Endothelial cell of umbilical vein (primary cell): ENCODE data around the gene AQP10. TPM values are rescaled to one million over a fixed set of nuclear protein-coding genes. Genes with fewer than 3 reads are reported as not detected.

ENCODE experiments used
- BruUV-seq: library from RNA; stranded (reverse); fragments of 400-500 nt; replicated peaks from 2 replicates; lab custom pipeline; 2021; lab: Mats Ljungman, UMichigan
- CTCF ChIA-PET: fragments of 300-600, 350-600 bp; sonication (Branson Sonifier 250); formaldehyde crosslinking; loops from one replicate; lab custom pipeline; 2021; ENCODE audit warnings: antibody characterized with exemption, inconsistent platforms; lab: Charles Lee
- POLR2A ChIA-PET: fragments of 300-600, 350-600 bp; sonication (Branson Sonifier 250); formaldehyde crosslinking; loops from one replicate; lab custom pipeline; 2021; ENCODE audit warnings: antibody characterized with exemption, inconsistent platforms; lab: Charles Lee
- DNase-seq: peaks from one replicate; pipeline ENCODE4 v3.0.0-alpha.2; 2011; ENCODE audit warnings: low read depth, low spot score
- FAIRE-seq: peaks from 2 replicates; lab custom pipeline; 2011; peaks lifted over from hg19 to GRCh38; lab: Jason Lieb, UNC
- H2AFZ ChIP-seq: 2 replicates; pipeline ENCODE4 v1.6.0; 2012; ENCODE audit warnings: low read depth, low read length, control low read depth, inconsistent platforms
- H3K27ac ChIP-seq: 2 replicates; pipeline ENCODE4 v1.5.1; 2011; ENCODE audit warnings: low read depth, mild to moderate bottlenecking, control low read depth, low read length, moderate library complexity; ENCODE audit not compliant: insufficient read depth
- H3K27me3 ChIP-seq, 2 experiments: 2 replicates each; pipeline versions ENCODE4 v1.6.0 to v1.6.1; 2011; ENCODE audit warnings: low read length in 2 of 2, mixed read lengths in 1 of 2; ENCODE audit not compliant: control insufficient read depth in 2 of 2, insufficient read depth in 2 of 2
- H3K36me3 ChIP-seq, 2 experiments: 2 replicates in 1 of 2; 3 replicates in 1 of 2; pipeline ENCODE4 v1.5.1; 2011; ENCODE audit warnings: low read length in 2 of 2, mild to moderate bottlenecking in 1 of 2, moderate library complexity in 1 of 2; ENCODE audit not compliant: control insufficient read depth in 2 of 2, insufficient read depth in 2 of 2; ENCODE audit errors: extremely low read depth in 1 of 2
- H3K4me1 ChIP-seq: 3 replicates; pipeline ENCODE4 v1.5.1; 2011; ENCODE audit warnings: mild to moderate bottlenecking, low read length; ENCODE audit not compliant: control insufficient read depth, insufficient read depth; ENCODE audit errors: extremely low read depth
- H3K4me2 ChIP-seq: 2 replicates; pipeline ENCODE4 v1.6.1; 2011; ENCODE audit warnings: low read length, control low read depth, mixed read lengths; ENCODE audit not compliant: insufficient read depth
- H3K4me3 ChIP-seq, 3 experiments: fragments of 200-600 bp in 1 of 3; sonication (generic), shearing (Covaris generic) in 1 of 3; replicated peaks in 1 of 3; 2 replicates each; pipeline ENCODE4 v1.5.1; 2011 to 2016; ENCODE audit warnings: control low read depth in 3 of 3, low read length in 3 of 3, mild to moderate bottlenecking in 2 of 3, inconsistent platforms in 1 of 3, low read depth in 1 of 3, moderate library complexity in 1 of 3; ENCODE audit not compliant: insufficient read depth in 1 of 3
- H3K79me2 ChIP-seq: 2 replicates; pipeline ENCODE4 v1.6.0; 2012; ENCODE audit warnings: low read length, inconsistent platforms; ENCODE audit not compliant: control insufficient read depth, insufficient read depth
- H3K9ac ChIP-seq: replicated peaks from 2 replicates; pipeline ENCODE3; 2011; ENCODE audit warnings: low read length, control low read depth; ENCODE audit not compliant: insufficient read depth; ENCODE audit errors: extremely low read depth
- H3K9me1 ChIP-seq: replicated peaks from 3 replicates; pipeline ENCODE4 v1.6.0; 2011; ENCODE audit warnings: mild to moderate bottlenecking, low read length; ENCODE audit not compliant: control insufficient read depth, insufficient read depth; ENCODE audit errors: extremely low read depth
- H3K9me3 ChIP-seq: replicated peaks from 2 replicates; pipeline ENCODE4 v1.5.1; 2012; ENCODE audit warnings: low read length, inconsistent platforms; ENCODE audit not compliant: control insufficient read depth, insufficient read depth
- H4K20me1 ChIP-seq: replicated peaks from 2 replicates; pipeline ENCODE3; 2011; ENCODE audit warnings: mild to moderate bottlenecking, low read length; ENCODE audit not compliant: control insufficient read depth, insufficient read depth; ENCODE audit errors: extremely low read depth
- EZH2 ChIP-seq: IDR thresholded peaks from 2 replicates; pipeline ENCODE4 v1.6.1; 2012; ENCODE audit warnings: borderline replicate concordance, low read depth, mild to moderate bottlenecking, moderate library complexity, low read length, inconsistent platforms; ENCODE audit not compliant: severe bottlenecking
- FOS ChIP-seq: IDR thresholded peaks from 2 replicates; pipeline ENCODE4 v1.6.1; 2011; ENCODE audit warnings: mild to moderate bottlenecking, low read length, moderate library complexity, borderline replicate concordance; ENCODE audit not compliant: insufficient read depth
- GATA2 ChIP-seq: IDR thresholded peaks from 2 replicates; pipeline ENCODE4 v1.7.0; 2011; ENCODE audit warnings: low read depth, mild to moderate bottlenecking, moderate library complexity, mixed read lengths, low read length; ENCODE audit not compliant: insufficient read length, insufficient read depth
- JUN ChIP-seq: IDR thresholded peaks from 2 replicates; pipeline ENCODE4 v1.6.1; 2011; ENCODE audit warnings: borderline replicate concordance, low read depth; ENCODE audit not compliant: insufficient read length, insufficient read depth
- MAX ChIP-seq: IDR thresholded peaks from 2 replicates; pipeline ENCODE4 v1.6.1; 2011; ENCODE audit not compliant: insufficient read depth, insufficient read length
- MYC ChIP-seq: IDR thresholded peaks from one replicate; pipeline ENCODE4 v1.6.1; 2011; ENCODE audit warnings: mild to moderate bottlenecking, low read depth, low read length
- POLR2A ChIP-seq: IDR thresholded peaks from 2 replicates; pipeline ENCODE4 v1.6.1; 2012; ENCODE audit warnings: low read depth, mild to moderate bottlenecking, control low read depth, low read length
- POLR2AphosphoS5 ChIP-seq: IDR thresholded peaks from 2 replicates; pipeline ENCODE4 v1.6.1; 2012; ENCODE audit warnings: low read depth, mild to moderate bottlenecking, control low read depth, low read length, moderate library complexity; ENCODE audit not compliant: insufficient read depth
- dilution Hi-C: fragments of 300-500 bp; cut with MboI; formaldehyde crosslinking; loops from one replicate; pipeline ENCODE4 v1.15.0; 2019; ENCODE audit warnings: low sequenced_read_pairs; ENCODE audit not compliant: extremely low pct_ligation_motif_present
- intact Hi-C: fragments of 100-400 bp; cut with micrococcal nuclease; formaldehyde crosslinking; loops from one replicate; pipeline ENCODE4 v1.10.0; 2022
- polyA plus RNA-seq, 4 experiments: library from polyadenylated mRNA; depleted of rRNA in 3 of 4; stranded (reverse) in 3 of 4; unstranded in 1 of 4; fragments of >200 nt; gene quantifications; 2 replicates each; pipeline versions ENCODE4 v1.2.1 to v1.2.3, GENCODE V29; 2011 to 2012; ENCODE audit warnings: missing spikeins in 1 of 4
- total RNA-seq: library from RNA; stranded (reverse); gene quantifications from 2 replicates; pipeline ENCODE4 v1.2.3, GENCODE V29; 2021
- TF ChIP-seq, protein P1 (sequence below), 2 donors: IDR thresholded peaks; 1 replicate in 1 of 2; 2 replicates in 1 of 2; pipeline ENCODE4 v1.5.1; 2011; ENCODE audit warnings: low read length in 2 of 2, mild to moderate bottlenecking in 2 of 2, moderate library complexity in 2 of 2, control low read depth in 1 of 2, inconsistent platforms in 1 of 2, low read depth in 1 of 2; ENCODE audit not compliant: insufficient read depth in 1 of 2; ENCODE audit errors: extremely low read depth in 1 of 2

AQP10 gene
- total and polyA plus RNA-seq, 2 donors (not counting 3 experiments of a cell fraction or from before 2014, with no cell fraction given) = not detected

GRCh38 chr1:154330669-154331068 is 9.8 kb downstream of the AQP10 start:
- CTCF ChIA-PET = interaction anchor here (1.4 kb wide), 1 partner anchor 14 kb away, joined by 4 read pairs; no protein-coding TSS in a partner anchor
- no peak for DNase-seq
- Histone ChIP-seq H3K9ac (no peak overlapping the region), H3K9me1 (no peaks in the 10 kb centered on the region), H3K4me1 (peaks cover 26% of the 10 kb centered on the region), H3K27me3 (no peaks in the 10 kb centered on the region), H4K20me1 (no peaks in the 10 kb centered on the region), H3K4me3 (no peak overlapping the region), H3K36me3 (peaks cover 3 to 23% of the 10 kb centered on the region in 2 experiments), H2AFZ (no peak overlapping the region), H3K4me2 (no peak overlapping the region), H3K79me2 (peaks cover 7% of the 10 kb centered on the region), H3K9me3 (no peaks in the 10 kb centered on the region), H3K27ac (no peak overlapping the region)
- BruUV-seq = no TSS peak
- no peak for FAIRE-seq
- intact Hi-C loops = no loop called here
- dilution Hi-C loops = no loop called here
- TF ChIP-seq FOS (no peak), JUN (no peak), POLR2A (no peak), POLR2AphosphoS5 (no peak), GATA2 (no peak), MAX (no peak), MYC (no peak), EZH2 (no peak)
- TF ChIP-seq, protein P1, sequence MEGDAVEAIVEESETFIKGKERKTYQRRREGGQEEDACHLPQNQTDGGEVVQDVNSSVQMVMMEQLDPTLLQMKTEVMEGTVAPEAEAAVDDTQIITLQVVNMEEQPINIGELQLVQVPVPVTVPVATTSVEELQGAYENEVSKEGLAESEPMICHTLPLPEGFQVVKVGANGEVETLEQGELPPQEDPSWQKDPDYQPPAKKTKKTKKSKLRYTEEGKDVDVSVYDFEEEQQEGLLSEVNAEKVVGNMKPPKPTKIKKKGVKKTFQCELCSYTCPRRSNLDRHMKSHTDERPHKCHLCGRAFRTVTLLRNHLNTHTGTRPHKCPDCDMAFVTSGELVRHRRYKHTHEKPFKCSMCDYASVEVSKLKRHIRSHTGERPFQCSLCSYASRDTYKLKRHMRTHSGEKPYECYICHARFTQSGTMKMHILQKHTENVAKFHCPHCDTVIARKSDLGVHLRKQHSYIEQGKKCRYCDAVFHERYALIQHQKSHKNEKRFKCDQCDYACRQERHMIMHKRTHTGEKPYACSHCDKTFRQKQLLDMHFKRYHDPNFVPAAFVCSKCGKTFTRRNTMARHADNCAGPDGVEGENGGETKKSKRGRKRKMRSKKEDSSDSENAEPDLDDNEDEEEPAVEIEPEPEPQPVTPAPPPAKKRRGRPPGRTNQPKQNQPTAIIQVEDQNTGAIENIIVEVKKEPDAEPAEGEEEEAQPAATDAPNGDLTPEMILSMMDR (IDR thresholded peaks at IDR 0.05; ENCODE audit: extremely low read depth in 1 of 2, insufficient read depth in 1 of 2, low read depth in 1 of 2, low read length in 2 of 2) = no peak
- POLR2A ChIA-PET = no interaction called here
